Subcutaneous abdominal adipose tissue (tissue), 5 donors: ENCODE measurements around the gene NEUROD2.

Experiments used
- H3K27ac ChIP-seq: one replicate; pipeline ENCODE4 v1.7.0; 2013; ENCODE audit warnings: low read depth, mild to moderate bottlenecking, inconsistent platforms, low read length, moderate library complexity
- H3K27me3 ChIP-seq, 5 donors: one replicate each; pipeline ENCODE4 v1.7.0; 2013; ENCODE audit warnings: low read length in 5 of 5, inconsistent platforms in 1 of 5; ENCODE audit not compliant: control insufficient read depth in 5 of 5, insufficient read depth in 4 of 5
- H3K36me3 ChIP-seq, 5 donors: one replicate each; pipeline ENCODE4 v1.7.0; 2013; ENCODE audit warnings: low read length in 5 of 5; ENCODE audit not compliant: control insufficient read depth in 5 of 5, insufficient read depth in 5 of 5
- H3K4me1 ChIP-seq, 5 donors: one replicate each; pipeline ENCODE4 v1.7.0; 2013; ENCODE audit warnings: low read length in 5 of 5, mild to moderate bottlenecking in 3 of 5, moderate library complexity in 1 of 5; ENCODE audit not compliant: control insufficient read depth in 5 of 5, insufficient read depth in 5 of 5
- H3K4me3 ChIP-seq, 5 donors: one replicate each; pipeline ENCODE4 v1.7.0; 2013; ENCODE audit warnings: low read length in 5 of 5, low read depth in 1 of 5
- H3K9ac ChIP-seq, 5 donors: one replicate each; pipeline ENCODE4 v1.7.0; 2013; ENCODE audit warnings: low read length in 5 of 5, mild to moderate bottlenecking in 4 of 5, moderate library complexity in 3 of 5
- H3K9me3 ChIP-seq, 5 donors: one replicate each; pipeline ENCODE4 v1.7.0; 2013; ENCODE audit warnings: low read length in 5 of 5; ENCODE audit not compliant: control insufficient read depth in 5 of 5
- donor health status: healthy.
- donor health status: healthy.
- donor health status: healthy.
- donor health status: healthy.
- donor health status: healthy.

Gene NEUROD2

DNA sequence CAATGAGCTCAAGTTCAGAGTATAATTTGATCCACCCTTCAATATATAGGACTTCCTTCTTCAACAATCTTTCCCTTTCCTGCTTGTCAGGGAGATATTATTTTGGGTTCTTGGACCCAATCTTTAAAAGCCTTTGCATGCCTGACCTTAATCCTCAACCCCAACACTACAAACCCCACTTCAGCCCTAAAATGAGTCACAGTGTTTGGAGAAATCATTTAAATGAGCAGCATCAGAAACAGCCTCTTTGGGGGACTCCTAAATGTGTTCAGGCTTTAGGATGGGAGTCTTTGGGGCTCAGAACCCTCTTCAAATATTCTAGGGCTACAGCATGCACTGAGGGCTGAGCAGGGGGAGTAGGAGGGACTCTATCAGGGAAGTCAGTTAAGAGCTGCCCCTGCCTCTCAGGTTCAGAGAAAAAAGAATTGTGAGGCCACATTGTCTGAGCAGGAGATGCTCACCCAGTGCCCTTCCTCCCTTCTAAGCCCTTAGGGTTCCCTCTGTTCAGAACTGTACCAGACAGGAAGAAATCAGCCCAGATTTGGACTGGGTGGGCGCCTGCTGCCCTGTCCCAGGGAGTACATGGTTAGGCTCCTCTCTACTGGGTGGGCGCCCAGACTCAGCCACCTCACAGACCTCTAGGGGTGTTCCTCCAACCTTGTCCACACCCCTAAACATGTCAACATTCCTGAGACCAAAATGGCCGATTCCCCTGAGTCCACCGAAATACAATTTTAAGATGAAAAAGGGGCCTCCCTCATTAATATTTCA is 5.0 kb downstream of the NEUROD2 start:
- Histone ChIP-seq H3K9ac (no peak overlapping the region), H3K36me3 (no peaks in the 10 kb centered on the region), H3K27ac (no peak overlapping the region), H3K9me3 (no peaks in the 10 kb centered on the region), H3K27me3 (peaks cover 75 to 93% (median 89%) of the 10 kb centered on the region in 5 donors), H3K4me1 (peaks cover 2 to 58% (median 55%) of the 10 kb centered on the region in 5 donors), H3K4me3 (no peak overlapping the region)

DNA sequence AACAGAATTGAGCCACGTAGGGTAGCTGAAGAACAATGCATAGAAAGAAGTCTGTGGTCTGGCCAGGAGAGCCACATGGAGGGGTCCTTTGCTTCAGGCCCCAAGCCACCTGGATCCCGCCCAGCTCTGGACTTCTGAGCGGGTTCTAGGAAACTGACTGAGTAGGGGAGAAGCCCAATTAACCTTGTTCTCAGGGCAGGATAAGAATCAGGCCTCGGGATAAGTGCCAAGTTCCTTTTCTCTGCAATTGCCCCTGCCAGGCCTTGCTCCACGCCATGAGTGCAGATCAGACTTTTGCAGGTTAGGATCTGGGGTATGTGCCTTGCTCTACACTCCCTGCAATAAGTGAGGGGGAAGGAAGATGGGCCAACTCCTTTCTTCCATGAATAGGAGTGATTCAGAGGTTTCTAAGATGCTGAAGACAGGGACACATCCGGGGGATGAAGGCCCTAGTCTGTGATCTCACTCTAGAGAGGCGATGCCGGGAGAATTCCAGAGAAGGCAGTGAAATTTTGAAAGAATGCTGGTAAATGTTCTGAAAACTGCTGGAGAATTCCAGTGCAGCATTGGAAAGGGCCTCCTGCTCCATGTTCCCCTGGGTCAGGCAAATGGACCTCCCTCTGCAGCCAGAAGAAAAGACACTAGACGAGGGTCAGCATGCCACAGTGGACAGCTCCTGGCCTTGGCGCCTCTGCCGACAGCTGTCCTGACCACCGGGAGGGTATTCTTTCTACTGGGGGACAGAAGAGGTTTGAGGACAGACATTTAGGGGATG is 5.8 kb downstream of the NEUROD2 start:
- H3K4me3 ChIP-seq = no peak overlapping the region
- no peak overlapping the region for H3K9ac ChIP-seq
- H3K36me3 ChIP-seq = no peaks in the 10 kb centered on the region
- no peaks in the 10 kb centered on the region for H3K9me3 ChIP-seq
- no peak overlapping the region for H3K27ac ChIP-seq
- H3K27me3 ChIP-seq = peaks cover 74 to 95% (median 90%) of the 10 kb centered on the region in 5 donors
- peaks cover 2 to 53% (median 52%) of the 10 kb centered on the region in 5 donors for H3K4me1 ChIP-seq

DNA sequence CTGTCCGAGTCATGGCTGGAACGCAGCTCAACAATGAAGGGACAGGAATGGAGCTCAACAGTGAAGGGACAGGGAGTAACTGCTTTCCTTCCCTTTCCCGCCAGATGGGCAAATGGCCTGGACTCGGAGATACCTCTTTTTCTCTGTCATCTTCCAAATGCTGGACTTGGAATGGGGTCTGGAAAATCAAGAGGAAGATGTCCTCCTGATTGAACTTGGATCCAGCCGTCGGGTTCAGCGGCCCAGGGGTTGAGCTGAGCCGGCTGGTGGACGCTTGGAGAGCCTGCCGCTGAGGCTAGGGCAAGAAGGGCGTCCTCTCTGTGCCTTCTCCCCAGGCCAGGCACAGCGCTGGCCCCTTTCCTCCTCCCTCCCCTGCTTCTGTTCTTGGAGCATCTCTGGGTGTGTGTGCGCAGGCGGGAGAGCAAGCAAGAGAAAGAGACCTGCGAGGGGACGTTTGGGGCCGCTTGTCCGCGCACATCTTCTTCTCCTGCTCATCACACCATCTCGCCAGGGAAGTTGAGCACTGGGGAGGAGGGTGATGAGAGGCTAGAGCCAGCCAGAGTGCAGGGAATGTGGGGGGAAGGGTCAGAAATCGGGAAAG is 6.6 kb downstream of the NEUROD2 start:
- H3K4me3 ChIP-seq = peak overlapping the region in 1 of 5 donors; percentile 23

DNA sequence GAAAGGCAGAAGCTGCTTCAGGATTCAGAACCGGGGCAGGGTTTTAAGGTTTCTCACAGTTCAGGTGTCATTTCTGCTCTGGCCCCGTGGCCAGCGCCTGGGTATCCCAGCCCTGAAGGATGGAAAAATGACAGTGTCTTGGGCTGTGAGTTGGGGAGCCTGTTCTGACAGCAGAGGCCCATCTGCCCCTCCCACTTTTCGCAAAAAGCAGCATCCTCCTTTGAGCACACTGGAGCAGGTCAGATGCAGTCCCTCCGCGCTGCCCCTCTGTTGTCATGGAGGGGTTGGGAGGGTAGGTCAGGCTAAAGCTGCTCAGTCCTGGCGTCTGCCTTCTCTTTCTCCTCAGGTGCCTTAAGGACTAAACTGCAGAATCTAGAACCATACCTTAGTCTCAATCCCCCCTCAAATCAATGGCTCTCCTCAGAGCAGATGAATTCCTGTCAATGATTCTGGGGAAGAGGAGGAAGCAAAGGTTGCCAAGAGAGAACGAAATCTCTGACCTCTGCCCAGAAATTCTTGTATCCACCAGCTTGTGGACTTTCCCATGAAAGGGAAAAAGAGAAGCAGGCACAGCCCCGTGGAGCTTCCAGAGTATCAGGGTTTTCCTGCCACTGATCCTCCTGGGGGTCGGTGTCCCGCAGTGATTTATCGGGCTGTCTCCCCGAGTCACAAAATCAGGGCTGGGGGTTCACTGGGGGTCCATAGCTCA is 7.3 kb downstream of the NEUROD2 start:
- no peak overlapping the region for H3K27ac ChIP-seq
- no peaks in the 10 kb centered on the region for H3K9me3 ChIP-seq
- no peak overlapping the region for H3K9ac ChIP-seq
- H3K4me1 ChIP-seq = peaks cover 2 to 38% (median 37%) of the 10 kb centered on the region in 5 donors
- H3K27me3 ChIP-seq = peaks cover 73 to 97% (median 91%) of the 10 kb centered on the region in 5 donors
- no peaks in the 10 kb centered on the region for H3K36me3 ChIP-seq
- H3K4me3 ChIP-seq = peak overlapping the region in 1 of 5 donors; percentile 23

More for the DNA sequence above, 6.6 kb downstream of the NEUROD2 start:
- H3K9me3 ChIP-seq = no peaks in the 10 kb centered on the region
- peaks cover 2 to 44% (median 44%) of the 10 kb centered on the region in 5 donors for H3K4me1 ChIP-seq
- no peak overlapping the region for H3K9ac ChIP-seq
- no peaks in the 10 kb centered on the region for H3K36me3 ChIP-seq
- no peak overlapping the region for H3K27ac ChIP-seq
- peaks cover 73 to 96% (median 91%) of the 10 kb centered on the region in 5 donors for H3K27me3 ChIP-seq

DNA sequence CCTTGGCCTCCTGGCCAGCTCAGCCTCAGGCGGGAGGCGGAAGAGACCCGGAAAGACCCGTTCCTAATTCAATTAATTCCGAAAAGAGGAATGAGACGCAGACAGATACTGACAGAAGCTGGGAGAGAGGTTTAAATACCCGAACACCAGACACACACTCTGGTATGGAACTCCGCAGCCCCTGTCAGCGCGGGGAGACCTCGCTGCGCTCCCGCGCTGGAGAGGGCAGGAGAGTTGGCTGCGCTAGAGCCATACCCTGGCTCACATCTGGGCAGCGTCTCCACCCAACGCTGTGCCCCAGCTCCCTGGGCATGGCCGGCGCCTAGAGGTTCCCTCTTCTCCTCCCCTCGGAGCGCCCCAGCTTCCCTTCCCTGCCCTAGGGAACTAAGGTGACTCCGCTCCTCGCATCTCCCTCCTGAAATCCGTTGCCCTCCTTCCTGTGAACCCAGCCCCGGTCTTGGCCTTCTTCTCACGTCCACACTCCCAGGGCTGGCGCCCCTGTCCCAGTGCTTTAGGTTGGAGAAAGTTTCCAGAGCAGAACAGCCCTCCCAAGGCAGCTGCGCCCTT is 8.0 kb downstream of the NEUROD2 start:
- Histone ChIP-seq H3K4me3 (peak overlapping the region in 1 of 5 donors; percentile 45), H3K36me3 (no peaks in the 10 kb centered on the region), H3K9ac (no peak overlapping the region)

DNA sequence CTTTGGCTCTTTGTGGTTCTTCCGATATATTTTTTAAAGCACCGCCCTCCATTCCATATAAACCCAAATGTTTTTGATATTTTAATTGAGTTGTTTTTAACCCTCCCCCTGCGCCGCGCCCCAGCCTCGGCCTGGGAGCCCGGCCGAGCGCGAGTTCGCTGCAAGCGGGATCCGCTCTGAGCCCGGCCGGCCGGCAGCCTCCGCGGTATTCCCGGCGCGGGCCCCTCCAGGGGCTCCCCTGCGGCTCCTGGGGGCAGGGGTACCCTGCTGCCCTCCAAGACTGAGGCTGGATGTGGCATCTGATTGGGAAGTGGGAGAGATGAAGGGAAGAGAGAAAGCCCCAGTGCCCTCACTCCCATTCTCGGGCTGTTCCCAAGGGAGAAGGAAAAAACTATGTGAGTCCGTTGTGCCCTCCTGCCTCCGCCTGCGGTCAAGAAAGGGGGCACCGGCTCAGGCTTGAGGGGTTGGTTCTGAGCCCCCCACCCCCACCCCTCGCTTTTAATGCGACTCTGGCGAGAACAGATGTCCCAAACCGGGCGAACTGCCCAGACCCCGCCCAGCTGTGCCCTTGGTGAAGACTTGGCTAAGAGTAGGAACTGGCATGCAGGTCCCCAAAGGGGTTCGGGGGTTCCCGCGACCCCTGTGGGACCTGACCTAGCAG is 8.6 kb downstream of the NEUROD2 start:
- no peaks in the 10 kb centered on the region for H3K36me3 ChIP-seq
- H3K9ac ChIP-seq = no peak overlapping the region
- H3K4me1 ChIP-seq = peaks cover 2 to 32% (median 30%) of the 10 kb centered on the region in 5 donors
- H3K9me3 ChIP-seq = no peaks in the 10 kb centered on the region
- peaks cover 81 to 93% (median 93%) of the 10 kb centered on the region in 5 donors for H3K27me3 ChIP-seq
- peak overlapping the region in 2 of 5 donors; percentile 29 to 45 for H3K4me3 ChIP-seq
- no peak overlapping the region for H3K27ac ChIP-seq

More for the DNA sequence above, 8.0 kb downstream of the NEUROD2 start:
- peaks cover 2 to 32% (median 30%) of the 10 kb centered on the region in 5 donors for H3K4me1 ChIP-seq
- H3K27ac ChIP-seq = no peak overlapping the region
- peaks cover 80 to 96% (median 91%) of the 10 kb centered on the region in 5 donors for H3K27me3 ChIP-seq
- H3K9me3 ChIP-seq = no peaks in the 10 kb centered on the region

DNA sequence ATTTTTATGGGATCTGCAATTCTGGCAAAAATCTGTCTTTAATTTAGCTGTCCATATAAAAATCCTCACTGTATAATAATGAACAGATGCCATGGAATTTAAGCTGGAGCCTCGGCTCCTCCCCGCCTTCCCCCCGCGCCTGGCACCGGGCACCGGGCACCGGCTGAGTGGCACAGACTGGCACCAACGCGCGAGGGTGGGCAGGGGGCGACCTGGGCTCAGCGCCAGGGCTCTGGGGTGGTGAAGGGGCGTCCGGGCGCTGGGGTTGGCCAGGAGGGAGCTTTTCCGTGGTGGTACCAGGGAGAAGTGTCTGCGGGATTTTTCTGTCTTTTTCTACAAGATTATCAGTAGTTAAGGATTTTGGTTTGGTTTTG is 9.1 kb downstream of the NEUROD2 start:
- H3K9ac ChIP-seq = no peak overlapping the region
- H3K4me3 ChIP-seq = peak overlapping the region in 1 of 5 donors; percentile 45
- H3K27me3 ChIP-seq = peaks cover 76 to 90% (median 88%) of the 10 kb centered on the region in 5 donors

DNA sequence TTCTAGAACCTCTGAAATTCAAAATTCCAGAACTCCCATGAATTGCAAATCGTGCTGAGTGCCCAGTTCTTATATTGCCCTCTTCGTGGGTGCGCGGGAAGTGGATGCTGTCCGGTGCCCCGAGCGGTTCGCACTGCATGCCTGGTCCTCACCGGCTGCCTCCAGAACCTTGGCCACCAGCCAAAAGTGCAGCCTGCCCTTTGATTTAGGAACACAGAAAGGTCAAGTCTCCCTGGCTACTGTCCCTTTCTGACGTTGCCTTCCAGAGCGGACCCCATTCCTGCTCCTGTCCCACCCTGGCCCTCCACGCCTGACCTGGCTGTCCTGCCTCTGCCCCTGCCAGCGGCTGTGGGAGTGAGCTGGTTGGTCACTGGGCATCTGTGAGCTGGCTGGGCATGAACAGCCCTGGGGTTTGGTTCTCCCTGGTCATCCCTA is 9.7 kb downstream of the NEUROD2 start:
- Histone ChIP-seq H3K9ac (no peak overlapping the region), H3K9me3 (peaks cover 0 to 5% (median 0%) of the 10 kb centered on the region in 5 donors), H3K27me3 (peaks cover 71 to 91% (median 88%) of the 10 kb centered on the region in 5 donors)

More for the DNA sequence above, 9.1 kb downstream of the NEUROD2 start:
- no peaks in the 10 kb centered on the region for H3K36me3 ChIP-seq
- peaks cover 2 to 32% (median 27%) of the 10 kb centered on the region in 5 donors for H3K4me1 ChIP-seq
- peaks cover 0 to under 1% (median 0%) of the 10 kb centered on the region in 5 donors for H3K9me3 ChIP-seq
- H3K27ac ChIP-seq = no peak overlapping the region

More for the DNA sequence above, 9.7 kb downstream of the NEUROD2 start:
- Histone ChIP-seq H3K4me1 (peaks cover 2 to 32% (median 26%) of the 10 kb centered on the region in 5 donors), H3K4me3 (no peak overlapping the region), H3K36me3 (no peaks in the 10 kb centered on the region), H3K27ac (no peak overlapping the region)
